ENCODE measurements around the gene MEF2C.

- no peak for TF ChIP-seq POLR2A (IDR thresholded peaks at IDR 0.05; ENCODE audit: low read depth, low read length)
- TF ChIP-seq POLR2AphosphoS5 (IDR thresholded peaks at IDR 0.05; ENCODE audit: low read depth, low read length) = no peak
- TF ChIP-seq TAF1 (IDR thresholded peaks at IDR 0.05; ENCODE audit: borderline replicate concordance, low read depth, low read length) = no peak
Measured at GRCh38 chr5:88682881-88683361, 200.1 kb downstream of the MEF2C start.
